MM.1S (cell line): ENCODE measurements around the gene MAN1C1.

Experiments
- DNase-seq: peaks from one replicate; pipeline ENCODE4 v3.0.0-alpha.2; 2015
- H2AFZ ChIP-seq: fragments of 300-600 bp; sonication (generic); 2 replicates; pipeline ENCODE4 v1.6.0; 2016; ENCODE audit warnings: antibody characterized with exemption, low read length
- H3F3A ChIP-seq: fragments of 300-600 bp; sonication (generic); 2 replicates; pipeline ENCODE4 v1.6.1; 2016; ENCODE audit warnings: mild to moderate bottlenecking, antibody characterized with exemption, low read length, moderate library complexity, mixed read lengths; ENCODE audit not compliant: insufficient read depth
- H3K27ac ChIP-seq: fragments of 300-600 bp; sonication (generic); 2 replicates; pipeline ENCODE4 v1.5.1; 2016; ENCODE audit warnings: mild to moderate bottlenecking, low read length
- H3K27me3 ChIP-seq: fragments of 300-600 bp; sonication (generic); replicated peaks from 2 replicates; pipeline ENCODE4 v1.6.0; 2016; ENCODE audit warnings: low read length; ENCODE audit not compliant: insufficient read depth
- H3K36me3 ChIP-seq: fragments of 300-600 bp; sonication (generic); replicated peaks from 2 replicates; pipeline ENCODE4 v1.6.1; 2016; ENCODE audit warnings: mild to moderate bottlenecking, low read length, mixed read lengths; ENCODE audit not compliant: insufficient read depth
- H3K4me1 ChIP-seq: fragments of 300-600 bp; sonication (generic); 2 replicates; pipeline ENCODE4 v1.6.1; 2016; ENCODE audit warnings: low read length, mixed read lengths
- H3K4me2 ChIP-seq: fragments of 300-600 bp; sonication (generic); 2 replicates; pipeline ENCODE4 v1.6.0; 2016; ENCODE audit warnings: low read depth, low read length
- H3K4me3 ChIP-seq: fragments of 300-600 bp; sonication (generic); 2 replicates; pipeline ENCODE4 v1.5.1; 2016; ENCODE audit warnings: low read length, mixed read lengths
- H3K79me2 ChIP-seq: fragments of 300-600 bp; sonication (generic); 2 replicates; pipeline ENCODE4 v1.6.1; 2016; ENCODE audit warnings: mixed run types, low read length, mixed read lengths
- H3K9ac ChIP-seq: fragments of 300-600 bp; sonication (generic); 2 replicates; pipeline ENCODE4 v1.6.1; 2016; ENCODE audit warnings: low read length, mixed read lengths
- H3K9me2 ChIP-seq: fragments of 300-600 bp; sonication (generic); replicated peaks from 2 replicates; pipeline ENCODE4 v1.6.1; 2016; ENCODE audit warnings: mild to moderate bottlenecking, low read length, mixed read lengths; ENCODE audit not compliant: insufficient read depth
- H3K9me3 ChIP-seq: fragments of 300-600 bp; sonication (generic); replicated peaks from 2 replicates; pipeline ENCODE4 v1.6.1; 2016; ENCODE audit warnings: mild to moderate bottlenecking, low read length, mixed read lengths; ENCODE audit not compliant: insufficient read depth
- H4K20me1 ChIP-seq: fragments of 300-600 bp; sonication (generic); 2 replicates; pipeline ENCODE4 v1.6.1; 2016; ENCODE audit warnings: mild to moderate bottlenecking, low read length, moderate library complexity, mixed read lengths; ENCODE audit not compliant: insufficient read depth
- CTCF ChIP-seq: fragments of 300-600 bp; sonication (generic); IDR thresholded peaks from 2 replicates; pipeline ENCODE4 v1.5.1; 2016; ENCODE audit warnings: antibody characterized with exemption, low read length, mixed read lengths
- EZH2 ChIP-seq: fragments of 300-600 bp; sonication (generic); optimal IDR thresholded peaks from 2 replicates; pipeline ENCODE3; 2017; ENCODE audit warnings: low read depth, mild to moderate bottlenecking, antibody characterized with exemption, low read length, mixed read lengths
- EZH2phosphoT487 ChIP-seq: fragments of 300-600 bp; sonication (generic); IDR thresholded peaks from 2 replicates; pipeline ENCODE4 v1.6.1; 2018; ENCODE audit warnings: antibody characterized with exemption, low read length

The MAN1C1 gene

GRCh38 chr1:25576459-25577133, 40.0 kb upstream of the MAN1C1 start:
- Histone ChIP-seq H3K27me3 (no peaks in the 10 kb centered on the region), H3K4me1 (no peaks in the 10 kb centered on the region)
- TF ChIP-seq EZH2 = no peak
- no peak for TF ChIP-seq CTCF
- no peak for TF ChIP-seq EZH2phosphoT487

DNA sequence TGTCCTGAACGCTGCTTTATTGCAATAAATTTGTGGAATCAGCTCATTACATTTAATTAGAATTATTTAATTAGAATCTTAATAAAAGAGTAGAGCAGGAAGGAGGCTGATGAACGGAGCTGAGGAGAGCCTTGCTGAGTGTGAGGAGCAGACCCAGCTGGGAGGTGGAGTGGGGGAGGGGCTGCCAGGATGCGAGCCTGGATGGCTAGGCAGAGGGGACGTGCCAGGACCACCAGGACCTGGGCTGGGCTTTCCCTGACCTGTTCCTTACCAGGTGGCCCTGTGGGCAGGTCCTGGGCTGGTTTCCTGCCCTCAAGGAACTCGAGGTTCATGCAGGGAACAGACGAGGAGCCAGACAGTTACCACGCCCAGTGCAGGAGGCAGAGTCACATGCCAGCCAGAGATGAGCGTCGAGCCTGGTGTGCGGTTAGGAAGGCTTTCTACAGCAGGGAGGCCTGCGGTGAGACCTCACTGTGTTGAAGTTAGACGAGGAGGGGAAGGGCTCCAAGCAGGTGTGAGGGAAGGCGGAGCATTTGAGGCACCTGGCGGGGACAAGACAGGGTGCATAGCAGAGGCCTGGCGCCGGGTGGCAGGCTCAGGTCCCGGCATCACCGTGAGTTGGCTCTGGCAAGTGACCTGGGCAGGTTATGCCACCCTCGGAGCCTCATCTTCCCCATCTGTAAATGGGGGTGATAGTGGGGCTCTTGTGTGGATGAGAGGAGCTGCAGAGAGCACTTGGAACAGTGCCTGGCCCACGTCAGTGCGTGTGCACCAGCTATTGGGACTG, 39.3 kb upstream of the MAN1C1 start:
- no peaks in the 10 kb centered on the region for H3K79me2 ChIP-seq
- no peaks in the 10 kb centered on the region for H3K27me3 ChIP-seq
- no peaks in the 10 kb centered on the region for H3K36me3 ChIP-seq
- TF ChIP-seq EZH2phosphoT487 = no peak
- no peak for TF ChIP-seq EZH2
- TF ChIP-seq CTCF = no peak
- no peak overlapping the region for H3K4me2 ChIP-seq
- H3K9ac ChIP-seq = no peak overlapping the region
- H3F3A ChIP-seq = no peaks in the 10 kb centered on the region
- no peaks in the 10 kb centered on the region for H3K4me1 ChIP-seq
- H4K20me1 ChIP-seq = no peaks in the 10 kb centered on the region
- no peak for DNase-seq
- H3K27ac ChIP-seq = no peak overlapping the region
- no peaks in the 10 kb centered on the region for H3K9me3 ChIP-seq
- no peak overlapping the region for H3K4me3 ChIP-seq
- H2AFZ ChIP-seq = no peak overlapping the region
- no peaks in the 10 kb centered on the region for H3K9me2 ChIP-seq

More at GRCh38 chr1:25576459-25577133, 40.0 kb upstream of the MAN1C1 start:
- Histone ChIP-seq H3K9me3 (no peaks in the 10 kb centered on the region), H2AFZ (no peak overlapping the region), H3K79me2 (no peaks in the 10 kb centered on the region), H3K9me2 (no peaks in the 10 kb centered on the region), H3K36me3 (no peaks in the 10 kb centered on the region), H4K20me1 (no peaks in the 10 kb centered on the region; the same call in 1 of the 2 replicates), H3K9ac (no peak overlapping the region), H3K4me2 (no peak overlapping the region), H3K4me3 (no peak overlapping the region), H3F3A (no peaks in the 10 kb centered on the region), H3K27ac (no peak overlapping the region)
- DNase-seq = no peak

- Histone ChIP-seq H3F3A (no peaks in the 10 kb centered on the region), H3K4me2 (no peak overlapping the region), H3K9me3 (no peaks in the 10 kb centered on the region), H4K20me1 (no peaks in the 10 kb centered on the region), H3K4me1 (no peaks in the 10 kb centered on the region), H3K79me2 (no peaks in the 10 kb centered on the region), H3K27me3 (no peaks in the 10 kb centered on the region), H3K36me3 (no peaks in the 10 kb centered on the region), H3K9ac (no peak overlapping the region), H3K27ac (no peak overlapping the region), H3K9me2 (no peaks in the 10 kb centered on the region), H3K4me3 (no peak overlapping the region), H2AFZ (no peak overlapping the region)
- DNase-seq = no peak
- TF ChIP-seq EZH2phosphoT487 = no peak
- TF ChIP-seq CTCF = no peak
- no peak for TF ChIP-seq EZH2
These were observed 37.0 kb upstream of the MAN1C1 start for GRCh38 chr1:25579292-25580252.
